SU-DHL-6 (cell line): ENCODE measurements around the gene SART3.

ENCODE experiments used
- H2AFZ ChIP-seq: fragments of 200-600 bp; sonication (generic); 2 replicates; pipeline ENCODE4 v1.6.1; 2014; ENCODE audit warnings: low read depth, mild to moderate bottlenecking, moderate library complexity, mixed read lengths, antibody characterized with exemption, low read length; ENCODE audit not compliant: severe bottlenecking
- H3F3A ChIP-seq: fragments of 200-600 bp; shearing (Covaris generic); 2 replicates; pipeline ENCODE4 v1.6.0; 2016; ENCODE audit warnings: antibody characterized with exemption, mild to moderate bottlenecking; ENCODE audit not compliant: insufficient read depth
- H3K27ac ChIP-seq: fragments of 200-600 bp; sonication (generic); 2 replicates; pipeline ENCODE4 v1.5.1; 2016; ENCODE audit warnings: low read depth, mild to moderate bottlenecking, low read length, moderate library complexity, mixed read lengths
- H3K27me3 ChIP-seq: fragments of 200-600 bp; sonication (generic), shearing (Covaris generic); 2 replicates; pipeline ENCODE4 v1.6.0; 2014; ENCODE audit warnings: mild to moderate bottlenecking, low read length
- H3K36me3 ChIP-seq: fragments of 200-600 bp; sonication (generic); 2 replicates; pipeline ENCODE4 v1.6.1; 2014; ENCODE audit warnings: mild to moderate bottlenecking, low read length, mixed read lengths
- H3K4me2 ChIP-seq: fragments of 300-600, 200-600 bp; shearing (Covaris generic), sonication (generic); 2 replicates; pipeline ENCODE4 v1.6.0; 2014; ENCODE audit warnings: low read length, low read depth, mild to moderate bottlenecking; ENCODE audit not compliant: poor library complexity, severe bottlenecking
- H3K4me3 ChIP-seq: fragments of 200-600 bp; sonication (generic); 2 replicates; pipeline ENCODE4 v1.5.1; 2014; ENCODE audit warnings: antibody characterized with exemption, low read length, mild to moderate bottlenecking, mixed read lengths; ENCODE audit not compliant: insufficient read depth, poor library complexity, severe bottlenecking
- H3K79me2 ChIP-seq: fragments of 200-600 bp; sonication (generic); 2 replicates; pipeline ENCODE4 v1.6.1; 2014; ENCODE audit warnings: mild to moderate bottlenecking, low read length, moderate library complexity; ENCODE audit not compliant: insufficient read depth
- H3K9ac ChIP-seq: fragments of 200-600 bp; sonication (generic); 2 replicates; pipeline ENCODE4 v1.7.0; 2014; ENCODE audit warnings: mild to moderate bottlenecking, low read length
- H3K9me2 ChIP-seq: fragments of 200-600 bp; sonication (generic); replicated peaks from 2 replicates; pipeline ENCODE4 v1.6.1; 2014; ENCODE audit warnings: low read length; ENCODE audit not compliant: insufficient read depth
- H3K9me3 ChIP-seq: fragments of 200-600 bp; sonication (generic); 2 replicates; pipeline ENCODE4 v1.6.1; 2014; ENCODE audit warnings: low read length, mixed read lengths; ENCODE audit not compliant: insufficient read depth
- H4K20me1 ChIP-seq: fragments of 200-600 bp; sonication (generic); 2 replicates; pipeline ENCODE4 v1.6.1; 2014; ENCODE audit warnings: low read depth, mild to moderate bottlenecking, antibody characterized with exemption, low read length, moderate library complexity, mixed read lengths
- CTCF ChIP-seq: fragments of 200-600 bp; sonication (generic); IDR thresholded peaks from one replicate; pipeline ENCODE4 v1.5.1; 2017; ENCODE audit warnings: antibody characterized with exemption, mild to moderate bottlenecking, low read length, moderate library complexity; ENCODE audit not compliant: insufficient read depth, poor library complexity, severe bottlenecking
- EZH2phosphoT487 ChIP-seq: fragments of 200-600 bp; sonication (generic), shearing (Covaris generic); conservative IDR thresholded peaks from 2 replicates; pipeline ENCODE4 v1.6.1; 2018; ENCODE audit warnings: mild to moderate bottlenecking, antibody characterized with exemption, low read length, moderate library complexity, mixed read lengths

Gene SART3

DNA sequence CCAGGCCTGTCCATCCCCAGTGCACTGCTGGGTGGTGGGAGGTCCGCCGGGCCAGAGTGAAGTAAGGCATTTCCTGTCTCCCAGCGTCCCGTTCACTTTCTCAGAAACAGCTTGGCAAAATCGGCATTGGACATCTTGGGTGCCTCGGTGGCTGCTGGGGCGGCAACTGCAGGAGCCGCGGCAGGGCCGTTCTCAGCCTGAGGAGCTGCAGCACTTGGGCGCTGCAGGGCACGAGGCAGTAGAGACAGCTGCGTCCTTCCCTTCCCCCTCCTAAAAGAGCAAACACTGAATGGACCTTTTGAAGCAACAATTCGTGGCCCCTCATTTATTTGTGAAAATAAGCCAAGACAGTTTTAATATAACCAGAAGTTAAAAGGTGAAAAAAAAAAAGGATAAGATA is 37.6 kb downstream of the SART3 start:
- H3K27me3 ChIP-seq = no peaks in the 10 kb centered on the region
- TF ChIP-seq EZH2phosphoT487 (no peak), CTCF (no peak)
- H2AFZ ChIP-seq = no peak overlapping the region
- peaks cover 10% of the 10 kb centered on the region for H3K36me3 ChIP-seq
- H3K9me3 ChIP-seq = no peaks in the 10 kb centered on the region
- H3K4me3 ChIP-seq = no peak overlapping the region
- no peak overlapping the region for H3K9ac ChIP-seq
- H3F3A ChIP-seq = peaks cover 24% of the 10 kb centered on the region
- H3K79me2 ChIP-seq = no peaks in the 10 kb centered on the region
- no peak overlapping the region for H3K4me2 ChIP-seq
- no peaks in the 10 kb centered on the region for H4K20me1 ChIP-seq
- H3K27ac ChIP-seq = no peak overlapping the region
- H3K9me2 ChIP-seq = no peaks in the 10 kb centered on the region

DNA sequence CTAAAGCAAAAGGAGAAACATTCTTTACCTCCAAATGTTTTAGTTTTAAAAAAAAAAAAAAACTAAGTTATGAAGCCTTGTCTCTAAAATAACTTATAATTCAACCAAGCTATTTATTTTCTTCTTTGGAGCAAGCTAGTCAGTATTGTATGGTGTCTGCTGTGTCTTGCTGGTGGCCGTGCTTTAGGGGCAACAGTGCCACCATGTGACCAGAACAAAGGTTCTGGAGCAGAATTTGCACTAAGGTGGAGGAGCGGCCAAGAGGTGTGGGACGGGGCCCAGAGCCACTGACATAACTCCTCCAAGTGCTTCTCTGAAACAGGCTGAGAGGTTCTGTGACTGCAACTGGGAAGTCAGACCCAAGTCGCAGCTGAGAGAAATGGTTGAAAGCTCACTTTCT is 41.4 kb downstream of the SART3 start:
- Histone ChIP-seq H3K27me3 (no peaks in the 10 kb centered on the region), H2AFZ (no peak overlapping the region), H3K9me2 (no peaks in the 10 kb centered on the region), H3K36me3 (peaks cover 10% of the 10 kb centered on the region), H3F3A (peaks cover 24% of the 10 kb centered on the region), H3K4me3 (no peak overlapping the region), H3K4me2 (no peak overlapping the region), H3K27ac (no peak overlapping the region), H3K79me2 (peaks cover 3% of the 10 kb centered on the region; the same call in 1 of the 2 replicates), H4K20me1 (no peaks in the 10 kb centered on the region), H3K9ac (no peak overlapping the region), H3K9me3 (no peaks in the 10 kb centered on the region)
- no peak for TF ChIP-seq CTCF
- no peak for TF ChIP-seq EZH2phosphoT487

GRCh38 chr12:108518716-108519496 is 42.1 kb downstream of the SART3 start:
- Histone ChIP-seq H3K4me2 (no peak overlapping the region), H4K20me1 (no peaks in the 10 kb centered on the region), H3F3A (peaks cover 24% of the 10 kb centered on the region), H3K27me3 (no peaks in the 10 kb centered on the region), H3K9me2 (no peaks in the 10 kb centered on the region), H3K36me3 (peaks cover 10% of the 10 kb centered on the region), H3K4me3 (no peak overlapping the region), H3K9me3 (no peaks in the 10 kb centered on the region), H3K27ac (no peak overlapping the region), H3K9ac (no peak overlapping the region), H3K79me2 (peaks cover 3% of the 10 kb centered on the region; the same call in 1 of the 2 replicates), H2AFZ (no peak overlapping the region)
- TF ChIP-seq EZH2phosphoT487 = no peak
- no peak for TF ChIP-seq CTCF
